HepG2 (cell line): Measurements from ENCODE around the gene ZNF223. TPM values are rescaled to one million over a fixed set of nuclear protein-coding genes. Genes with fewer than 3 reads are reported as not detected.

ENCODE experiments used
- CC2D1A ChIP-seq: sonication (generic); formaldehyde crosslinking; IDR thresholded peaks from 2 replicates; pipeline ENCODE4 v1.8.1; 2023; ENCODE audit warnings: mild to moderate bottlenecking, missing genetic modification reagents
- ERF ChIP-seq: IDR thresholded peaks from 2 replicates; pipeline ENCODE4 v1.6.1; 2018; ENCODE audit warnings: missing biosample characterization, missing genetic modification reagents
- ESRRA ChIP-seq: sonication (generic); formaldehyde crosslinking; IDR thresholded peaks from 2 replicates; pipeline ENCODE4 v1.5.1; 2020; ENCODE audit warnings: mild to moderate bottlenecking, low read depth, missing genetic modification reagents
- NFKBIZ ChIP-seq: IDR thresholded peaks from 2 replicates; pipeline ENCODE4 v1.6.1; 2018; ENCODE audit warnings: missing genetic modification reagents, missing compliant biosample characterization
- PHF8 ChIP-seq: sonication (generic); formaldehyde crosslinking; IDR thresholded peaks from 2 replicates; pipeline ENCODE4 v1.5.0; 2020; ENCODE audit warnings: missing genetic modification reagents
- STAT6 ChIP-seq: sonication (generic); formaldehyde crosslinking; IDR thresholded peaks from 2 replicates; pipeline ENCODE4 v1.4.0; 2020; ENCODE audit warnings: missing genetic modification reagents, mild to moderate bottlenecking, borderline replicate concordance
- TBX3 ChIP-seq: fragments of 450-650 bp; IDR thresholded peaks from 2 replicates; pipeline ENCODE4 v1.6.1; 2017; ENCODE audit warnings: antibody characterized with exemption, mild to moderate bottlenecking, inconsistent platforms, borderline replicate concordance
- ZC3H4 ChIP-seq: sonication (generic); formaldehyde crosslinking; IDR thresholded peaks from 2 replicates; pipeline ENCODE4 v1.4.0; 2020; ENCODE audit warnings: missing genetic modification reagents, borderline replicate concordance
- ZFP41 ChIP-seq: sonication (generic); formaldehyde crosslinking; IDR thresholded peaks from 2 replicates; pipeline ENCODE4 v1.4.0; 2020; ENCODE audit warnings: mild to moderate bottlenecking, missing genetic modification reagents, borderline replicate concordance
- ZFY ChIP-seq: sonication (generic); formaldehyde crosslinking; IDR thresholded peaks from 2 replicates; pipeline ENCODE4 v1.4.0; 2020; ENCODE audit warnings: missing genetic modification reagents
- ZNF331 ChIP-seq: sonication (generic); formaldehyde crosslinking; IDR thresholded peaks from 2 replicates; pipeline ENCODE4 v1.4.0; 2020; ENCODE audit warnings: missing genetic modification reagents
- ZNF510 ChIP-seq: sonication (generic); formaldehyde crosslinking; IDR thresholded peaks from 2 replicates; pipeline ENCODE4 v1.4.0; 2020; ENCODE audit warnings: low read depth, mild to moderate bottlenecking, missing genetic modification reagents
- ZNF609 ChIP-seq: sonication (generic); formaldehyde crosslinking; IDR thresholded peaks from 2 replicates; pipeline ENCODE4 v1.4.0; 2020; ENCODE audit warnings: mild to moderate bottlenecking, missing genetic modification reagents, borderline replicate concordance
- ZNF678 ChIP-seq: sonication (generic); formaldehyde crosslinking; IDR thresholded peaks from 2 replicates; pipeline ENCODE4 v1.4.0; 2020; ENCODE audit warnings: mild to moderate bottlenecking, missing genetic modification reagents
- polyA plus RNA-seq, 8 experiments: library from polyadenylated mRNA; depleted of rRNA in 3 of 8; stranded (reverse) in 7 of 8; unstranded in 1 of 8; fragments of >200 nt; fragmentation: Illumina TruSeq in 4 of 8; extraction: Trizol in 4 of 8; gene quantifications; 2 replicates each; pipeline versions ENCODE4 v1.2.1 to v1.2.3, GENCODE V29; 2011 to 2016; ENCODE audit warnings: low read depth in 4 of 8, missing spikeins in 1 of 8, mixed read lengths in 1 of 8; ENCODE audit not compliant: insufficient read depth in 1 of 8
- total RNA-seq, 5 experiments: library from RNA; depleted of rRNA; stranded (reverse); fragments of >200 nt; fragmentation: Illumina TruSeq; extraction: Trizol; gene quantifications; 2 replicates each; pipeline ENCODE4 v1.2.3, GENCODE V29; 2016; ENCODE audit warnings: low read depth in 1 of 5

The ZNF223 gene
- total and polyA plus RNA-seq, 2 of the 13 experiments (the other 11 are each of a cell fraction or from before 2014, with no cell fraction given): 2.0 to 4.8 TPM

GRCh38 chr19:44002566-44003460 lies 49.0 kb upstream of the ZNF223 start, which contains the start of gene ZNF230 (continued):
- TF ChIP-seq ZC3H4 (CRISPR knock-in tag): no peak
- TF ChIP-seq STAT6 (CRISPR knock-in tag): no peak
- peak; percentile 45; the same call in 1 of the 2 replicates for TF ChIP-seq ZNF609
- peak; percentile 74 for TF ChIP-seq PHF8 (CRISPR knock-in tag)
- TF ChIP-seq NFKBIZ (CRISPR knock-in tag): no peak
- no peak for TF ChIP-seq ERF
- TF ChIP-seq ZFY (CRISPR knock-in tag): peak; percentile 48; the same call in 1 of the 2 replicates
- 0 out of 2 replicates have a peak, but pooled peaks have one; percentile 24 for TF ChIP-seq ESRRA
- peak; percentile 49; the same call in 1 of the 2 replicates for TF ChIP-seq ZNF331 (CRISPR knock-in tag)
- TF ChIP-seq ZFP41 (CRISPR knock-in tag): no peak; the same call in 1 of the 2 replicates
- no peak for TF ChIP-seq TBX3
- 0 out of 2 replicates have a peak, but pooled peaks have one; percentile 10 for TF ChIP-seq CC2D1A (CRISPR knock-in tag)
- no peak for TF ChIP-seq ZNF510
- 0 out of 2 replicates have a peak, but pooled peaks have one; percentile 56 for TF ChIP-seq ZNF678 (CRISPR knock-in tag)
